HG03442 (cell line): ENCODE measurements around the gene PLP1.
"Not testable (repeated sequence)": the region's sequence is repeated elsewhere in the genome, so short reads cannot be mapped to it uniquely, and the experiment has no call there.

ENCODE experiments used
- ATAC-seq: cut with Tn5 transposase; IDR thresholded peaks from one replicate; pipeline ENCODE4 v1.9.1; 2021; ENCODE audit warnings: mild to moderate bottlenecking, moderate library complexity; ENCODE audit not compliant: unreplicated experiment

The PLP1 gene

GRCh38 chrX:103780336-103781061 lies 3.9 kb downstream of the PLP1 start:
- no peak for ATAC-seq

GRCh38 chrX:103781062-103781402 lies 4.4 kb downstream of the PLP1 start:
- ATAC-seq: no peak

GRCh38 chrX:103781706-103782105 lies 5.1 kb downstream of the PLP1 start:
- ATAC-seq: no peak

DNA sequence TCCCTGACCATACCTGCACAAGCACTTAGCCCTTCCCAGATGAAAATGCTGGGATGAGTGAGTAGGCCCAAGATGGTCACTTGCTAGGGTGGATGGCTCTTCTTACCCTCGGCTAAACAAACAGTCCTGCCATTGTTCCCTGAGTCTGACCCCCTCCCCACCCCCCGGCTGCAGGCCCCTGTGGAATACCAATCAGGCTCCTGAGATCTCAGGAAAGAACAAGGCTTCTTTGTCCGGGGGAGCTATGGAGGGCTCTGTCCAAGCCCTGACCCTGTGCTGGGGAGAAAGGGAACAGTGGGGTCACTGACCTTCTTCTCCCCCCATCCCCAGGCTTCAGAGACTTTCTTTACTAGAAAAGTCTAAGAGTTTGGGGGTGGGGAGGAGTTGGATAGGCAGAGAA lies 6.0 kb downstream of the PLP1 start:
- no peak for ATAC-seq

- no peak for ATAC-seq
Observed at GRCh38 chrX:103783196-103783595, 6.6 kb downstream of the PLP1 start.

DNA sequence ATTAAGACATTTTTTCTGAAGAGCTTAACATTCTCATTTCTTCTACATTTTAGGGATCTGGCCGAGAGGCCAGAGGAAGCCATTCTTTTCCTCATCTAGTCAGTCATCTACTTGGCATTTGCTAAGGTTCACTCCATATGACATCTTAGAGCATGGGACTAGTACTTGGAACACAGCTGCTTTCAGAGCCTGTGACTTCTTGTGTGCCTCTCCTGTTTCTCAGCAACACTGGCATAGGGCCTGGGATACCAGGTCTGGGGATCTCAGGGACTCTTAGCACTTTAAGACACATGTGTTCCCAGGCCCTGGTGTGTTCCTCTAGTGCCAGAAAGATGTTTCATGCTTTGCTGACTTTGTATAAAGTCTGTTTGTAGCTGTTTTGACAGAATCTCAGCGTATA lies 7.3 kb downstream of the PLP1 start:
- ATAC-seq: no peak

DNA sequence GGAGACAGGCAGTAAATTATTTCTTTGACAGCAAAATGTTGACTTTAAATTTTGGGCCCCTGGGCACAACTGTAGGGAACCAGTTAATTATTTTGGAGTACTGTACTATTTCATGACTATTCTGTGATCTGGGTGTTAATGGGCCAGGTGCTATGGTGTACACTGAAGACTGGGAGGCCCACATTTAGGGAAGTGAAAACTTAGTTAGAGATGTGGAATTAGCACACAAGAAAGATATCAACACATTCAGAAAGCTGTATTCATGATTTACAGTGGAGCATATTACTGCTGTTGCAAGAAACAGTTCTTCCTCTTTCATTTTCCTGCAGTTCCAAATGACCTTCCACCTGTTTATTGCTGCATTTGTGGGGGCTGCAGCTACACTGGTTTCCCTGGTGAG lies 12.4 kb downstream of the PLP1 start:
- ATAC-seq: no peak

DNA sequence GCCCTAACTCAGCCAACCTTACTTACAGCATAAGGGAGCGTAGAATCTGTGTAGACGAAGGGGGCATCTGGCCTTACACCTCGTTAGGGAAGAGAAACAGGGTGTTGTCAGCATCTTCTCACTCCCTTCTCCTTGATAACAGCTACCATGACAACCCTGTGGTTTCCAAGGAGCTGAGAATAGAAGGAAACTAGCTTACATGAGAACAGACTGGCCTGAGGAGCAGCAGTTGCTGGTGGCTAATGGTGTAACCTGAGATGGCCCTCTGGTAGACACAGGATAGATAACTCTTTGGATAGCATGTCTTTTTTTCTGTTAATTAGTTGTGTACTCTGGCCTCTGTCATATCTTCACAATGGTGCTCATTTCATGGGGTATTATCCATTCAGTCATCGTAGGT lies 14.6 kb downstream of the PLP1 start:
- ATAC-seq: no peak

DNA sequence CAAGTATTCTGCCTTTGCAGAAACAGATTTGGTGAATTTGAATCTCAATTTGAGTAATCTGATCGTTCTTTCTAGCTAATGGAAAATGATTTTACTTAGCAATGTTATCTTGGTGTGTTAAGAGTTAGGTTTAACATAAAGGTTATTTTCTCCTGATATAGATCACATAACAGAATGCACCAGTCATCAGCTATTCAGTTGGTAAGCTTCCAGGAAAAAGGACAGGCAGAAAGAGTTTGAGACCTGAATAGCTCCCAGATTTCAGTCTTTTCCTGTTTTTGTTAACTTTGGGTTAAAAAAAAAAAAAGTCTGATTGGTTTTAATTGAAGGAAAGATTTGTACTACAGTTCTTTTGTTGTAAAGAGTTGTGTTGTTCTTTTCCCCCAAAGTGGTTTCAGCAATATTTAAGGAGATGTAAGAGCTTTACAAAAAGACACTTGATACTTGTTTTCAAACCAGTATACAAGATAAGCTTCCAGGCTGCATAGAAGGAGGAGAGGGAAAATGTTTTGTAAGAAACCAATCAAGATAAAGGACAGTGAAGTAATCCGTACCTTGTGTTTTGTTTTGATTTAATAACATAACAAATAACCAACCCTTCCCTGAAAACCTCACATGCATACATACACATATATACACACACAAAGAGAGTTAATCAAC lies 15.3 kb downstream of the PLP1 start:
- no peak for ATAC-seq

- no peak for ATAC-seq
Observed at GRCh38 chrX:103792916-103793544, 16.4 kb downstream of the PLP1 start.

- ATAC-seq: no peak
Observed at GRCh38 chrX:103793545-103793940, 16.9 kb downstream of the PLP1 start.

DNA sequence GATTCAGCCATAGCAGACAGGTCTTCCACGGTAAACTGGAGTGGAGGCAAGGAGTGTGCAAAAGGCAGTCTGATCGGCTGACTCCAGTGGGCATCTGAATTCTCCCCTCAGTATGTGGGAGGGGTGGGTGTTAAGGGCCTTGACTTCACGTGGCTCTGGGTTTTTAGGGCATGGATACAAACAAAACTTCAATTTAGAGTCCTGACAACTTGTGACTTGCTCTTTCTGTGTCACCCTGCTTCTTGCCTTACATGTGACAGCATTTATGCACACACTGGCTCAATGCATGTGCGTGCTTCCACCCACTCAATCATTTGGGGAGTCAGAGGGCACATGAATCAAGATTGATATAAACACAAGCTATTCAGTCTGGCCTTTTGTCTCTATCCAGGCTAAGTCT lies 17.5 kb downstream of the PLP1 start:
- no peak for ATAC-seq

DNA sequence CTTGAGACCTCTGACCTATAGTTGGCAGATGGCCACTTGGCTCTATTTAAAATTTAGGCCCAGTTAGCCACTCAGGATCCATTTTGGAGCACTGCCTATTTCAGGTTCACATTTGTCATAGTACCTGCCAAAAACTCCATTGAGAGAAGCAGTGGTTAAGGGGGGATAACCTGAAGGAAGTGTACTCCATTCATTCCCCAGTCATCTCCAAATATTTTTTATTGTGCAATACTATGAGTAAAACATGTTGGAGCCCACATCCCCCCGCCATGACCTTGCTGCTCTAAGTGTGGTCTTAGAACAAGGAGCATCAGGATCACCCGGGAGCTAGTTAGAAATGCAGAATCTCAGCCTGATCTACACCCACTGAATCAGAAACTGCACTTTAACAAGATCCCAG lies 21.1 kb downstream of the PLP1 start:
- ATAC-seq: no peak

DNA sequence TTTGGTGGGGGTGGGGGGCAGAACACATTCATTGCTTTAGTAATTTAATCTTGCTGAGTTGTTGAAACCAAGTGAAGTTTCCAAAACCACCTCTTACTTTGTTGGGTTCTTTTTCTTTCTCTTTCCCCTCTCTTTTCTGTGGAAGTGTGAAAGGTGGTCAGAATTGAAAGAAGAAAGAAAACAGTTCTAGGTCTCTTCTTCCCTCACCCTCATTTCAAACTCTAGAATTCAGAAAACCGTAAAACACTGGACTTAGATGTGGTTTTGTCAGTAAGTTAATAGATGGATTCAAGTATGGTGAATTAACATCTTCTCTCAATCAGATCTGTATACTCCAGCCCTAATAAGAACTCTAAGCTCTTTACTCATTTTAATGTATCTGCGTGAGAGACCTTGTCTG lies 23.7 kb downstream of the PLP1 start:
- ATAC-seq: no peak

- ATAC-seq: no peak
Observed at GRCh38 chrX:103805860-103806259, 29.2 kb downstream of the PLP1 start.

DNA sequence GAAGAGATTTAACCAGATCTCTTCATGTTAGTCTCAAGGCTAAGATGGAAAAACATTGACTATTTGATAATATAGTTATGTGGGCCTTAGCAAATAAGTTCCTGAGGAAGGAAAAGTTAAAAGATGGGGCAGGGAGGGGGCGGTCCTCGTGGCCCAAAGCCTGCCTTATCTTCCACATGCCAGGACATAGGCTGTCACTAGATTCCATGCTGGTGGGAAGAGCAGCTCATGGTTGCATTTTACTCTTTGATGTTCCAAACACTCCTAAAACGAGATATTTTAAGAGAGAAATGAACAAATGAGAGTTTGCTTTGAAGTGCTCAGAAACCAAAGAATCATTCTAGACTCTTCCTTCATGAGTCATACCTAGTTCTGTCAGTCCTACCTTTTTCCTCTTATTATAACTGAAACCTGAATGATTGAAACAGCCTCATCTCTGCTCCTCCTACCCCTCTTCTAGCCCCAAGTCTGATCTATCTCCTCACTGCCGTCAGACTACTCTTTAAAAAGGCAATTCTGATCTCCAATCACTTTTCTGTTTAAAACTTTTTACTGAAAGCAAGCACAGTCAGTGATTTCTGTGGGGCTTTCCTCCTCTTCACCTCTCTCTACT lies 30.3 kb downstream of the PLP1 start:
- ATAC-seq: no peak

GRCh38 chrX:103811858-103812257 lies 35.2 kb downstream of the PLP1 start:
- ATAC-seq: no peak

DNA sequence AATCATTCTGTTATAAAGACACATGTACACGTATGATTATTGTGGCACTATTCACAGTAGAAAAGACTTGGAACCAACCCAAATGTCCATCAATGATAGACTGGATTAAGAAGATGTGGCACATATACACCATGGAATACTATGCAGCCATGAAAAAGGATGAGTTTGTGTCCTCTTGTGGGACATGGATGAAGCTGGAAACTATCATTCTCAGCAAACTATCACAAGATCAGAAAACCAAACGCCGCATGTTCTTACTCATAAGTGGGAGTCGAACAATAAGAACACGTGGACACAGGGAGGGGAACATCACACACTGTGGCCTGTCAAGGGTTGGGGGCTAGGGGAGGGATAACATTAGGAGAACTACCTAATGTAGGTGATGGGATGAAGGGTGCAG lies 40.5 kb downstream of the PLP1 start:
- not testable (repeated sequence) for ATAC-seq

DNA sequence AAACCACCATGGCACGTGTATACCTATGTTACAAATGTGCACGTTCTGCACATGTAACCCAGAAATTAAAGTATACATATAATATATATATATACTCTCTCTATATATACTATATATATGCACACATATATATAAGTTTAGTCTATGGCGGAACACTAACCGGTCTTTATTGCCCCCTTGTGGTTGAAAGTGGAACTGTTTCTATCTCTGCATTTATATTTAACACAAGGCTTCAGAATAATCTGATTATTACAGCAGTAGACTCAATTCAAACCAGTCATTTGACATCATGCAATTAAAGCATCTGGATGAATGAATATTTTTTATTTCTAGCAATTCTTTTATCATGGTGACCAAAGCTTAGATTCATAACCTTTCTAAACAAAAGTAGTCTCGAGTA lies 40.9 kb downstream of the PLP1 start:
- peak; percentile 50 for ATAC-seq

GRCh38 chrX:103818842-103819619 lies 42.4 kb downstream of the PLP1 start:
- no peak for ATAC-seq

- not testable (repeated sequence) for ATAC-seq
Observed at GRCh38 chrX:103820802-103821201, 44.2 kb downstream of the PLP1 start.
